OCI-LY1 (cell line): ENCODE measurements around the gene LRRC25.

Source experiments
- H2AFZ ChIP-seq: fragments of 200-600 bp; sonication (generic), shearing (Covaris generic); 2 replicates; pipeline ENCODE4 v1.6.0; 2014; ENCODE audit warnings: antibody characterized with exemption, mild to moderate bottlenecking, low read length
- H3F3A ChIP-seq: fragments of 200-600 bp; sonication (generic), shearing (Covaris generic); 2 replicates; pipeline ENCODE4 v1.6.0; 2014; ENCODE audit warnings: mild to moderate bottlenecking, antibody characterized with exemption, low read length, moderate library complexity; ENCODE audit not compliant: insufficient read depth
- H3K27ac ChIP-seq: fragments of 200-600 bp; sonication (generic); 2 replicates; pipeline ENCODE4 v1.5.1; 2014; ENCODE audit warnings: low read length, mixed run types, mild to moderate bottlenecking, low read depth; ENCODE audit not compliant: poor library complexity, severe bottlenecking
- H3K27me3 ChIP-seq: fragments of 200-600 bp; sonication (generic); 2 replicates; pipeline ENCODE4 v1.6.0; 2014; ENCODE audit warnings: antibody characterized with exemption, mild to moderate bottlenecking, low read length, moderate library complexity; ENCODE audit not compliant: insufficient read depth
- H3K36me3 ChIP-seq: fragments of 200-600 bp; sonication (generic); 2 replicates; pipeline ENCODE4 v1.6.1; 2014; ENCODE audit warnings: mild to moderate bottlenecking, antibody characterized with exemption, low read length, moderate library complexity, mixed read lengths; ENCODE audit not compliant: insufficient read depth
- H3K4me1 ChIP-seq: fragments of 200-600 bp; sonication (generic); 2 replicates; pipeline ENCODE4 v1.5.1; 2014; ENCODE audit warnings: mild to moderate bottlenecking, low read length, moderate library complexity; ENCODE audit not compliant: insufficient read depth, severe bottlenecking
- H3K4me2 ChIP-seq: fragments of 200-600 bp; sonication (generic), shearing (Covaris generic); 2 replicates; pipeline ENCODE4 v1.6.1; 2014; ENCODE audit warnings: low read length
- H3K4me3 ChIP-seq: fragments of 200-600 bp; sonication (generic); 2 replicates; pipeline ENCODE4 v1.5.1; 2014; ENCODE audit warnings: low read length, low read depth, mild to moderate bottlenecking, mixed read lengths; ENCODE audit not compliant: poor library complexity, severe bottlenecking
- H3K79me2 ChIP-seq: fragments of 200-600 bp; shearing (Covaris generic); 2 replicates; pipeline ENCODE4 v1.6.1; 2016; ENCODE audit warnings: mixed run types, low read length, mixed read lengths; ENCODE audit not compliant: insufficient read depth
- H3K9ac ChIP-seq: fragments of 200-600 bp; sonication (generic), shearing (Covaris generic); 2 replicates; pipeline ENCODE4 v1.6.1; 2014; ENCODE audit warnings: mild to moderate bottlenecking, low read length, mixed read lengths
- H3K9me2 ChIP-seq: fragments of 200-600 bp; sonication (generic), shearing (Covaris generic); 2 replicates; pipeline ENCODE4 v1.6.1; 2014; ENCODE audit warnings: low read depth, mild to moderate bottlenecking, low read length, mixed read lengths
- H3K9me3 ChIP-seq: fragments of 200-600 bp; shearing (Covaris generic); 2 replicates; pipeline ENCODE4 v1.6.1; 2014; ENCODE audit warnings: low read length, mixed read lengths
- H4K20me1 ChIP-seq: fragments of 200-600 bp; sonication (generic), shearing (Covaris generic); 2 replicates; pipeline ENCODE4 v1.6.0; 2016; ENCODE audit warnings: mild to moderate bottlenecking, low read length; ENCODE audit not compliant: insufficient read depth
- CTCF ChIP-seq: fragments of 200-600 bp; sonication (generic), shearing (Covaris generic); IDR thresholded peaks from 2 replicates; pipeline ENCODE4 v1.5.1; 2017; ENCODE audit warnings: mild to moderate bottlenecking, antibody characterized with exemption, low read length, moderate library complexity, mixed read lengths
- EZH2 ChIP-seq: fragments of 200-600 bp; sonication (generic), shearing (Covaris generic); IDR thresholded peaks from 2 replicates; pipeline ENCODE4 v1.8.0; 2017; ENCODE audit warnings: borderline replicate concordance, mixed run types, mild to moderate bottlenecking, antibody characterized with exemption, low read length, moderate library complexity, mixed read lengths

LRRC25 gene

GRCh38 chr19:18399008-18399407 lies 1.6 kb upstream of the LRRC25 start:
- Histone ChIP-seq H3K9me2 (no peaks in the 10 kb centered on the region), H2AFZ (no peak overlapping the region), H3K27ac (no peak overlapping the region), H3K36me3 (no peaks in the 10 kb centered on the region), H3F3A (0 out of 2 replicates have a peak, but pooled peaks cover 5% of the 10 kb centered on the region), H3K79me2 (no peaks in the 10 kb centered on the region), H3K4me3 (no peak overlapping the region), H4K20me1 (no peaks in the 10 kb centered on the region), H3K4me1 (peaks cover 33% of the 10 kb centered on the region), H3K4me2 (no peak overlapping the region), H3K9me3 (no peaks in the 10 kb centered on the region), H3K27me3 (0 out of 2 replicates have a peak, but pooled peaks cover 8% of the 10 kb centered on the region), H3K9ac (no peak overlapping the region)
- TF ChIP-seq CTCF: no peak

GRCh38 chr19:18396471-18397241 lies 766 bp downstream of the LRRC25 start:
- H4K20me1 ChIP-seq: no peaks in the 10 kb centered on the region
- TF ChIP-seq CTCF (no peak), EZH2 (no peak)
- H3K79me2 ChIP-seq: no peaks in the 10 kb centered on the region
- H3K9me3 ChIP-seq: no peaks in the 10 kb centered on the region
- no peak overlapping the region for H2AFZ ChIP-seq
- H3K4me1 ChIP-seq: peaks cover 32% of the 10 kb centered on the region
- H3K9me2 ChIP-seq: no peaks in the 10 kb centered on the region
- peaks cover 8% of the 10 kb centered on the region; the same call in 1 of the 2 replicates for H3K27me3 ChIP-seq
- no peaks in the 10 kb centered on the region for H3K36me3 ChIP-seq
- no peak overlapping the region for H3K27ac ChIP-seq
- H3K9ac ChIP-seq: no peak overlapping the region; the same call in 1 of the 2 replicates
- H3K4me3 ChIP-seq: peak overlapping the region; percentile 50
- peak overlapping the region; percentile 61; the same call in 1 of the 2 replicates for H3K4me2 ChIP-seq
- no peaks in the 10 kb centered on the region for H3F3A ChIP-seq

- H3K4me3 ChIP-seq: no peak overlapping the region
- H3K27me3 ChIP-seq: peaks cover 20% of the 10 kb centered on the region; the same call in 1 of the 2 replicates
- H3K4me2 ChIP-seq: no peak overlapping the region; the same call in 1 of the 2 replicates
- H3K27ac ChIP-seq: no peak overlapping the region
- no peak overlapping the region for H2AFZ ChIP-seq
- H3K9ac ChIP-seq: no peak overlapping the region
- TF ChIP-seq CTCF: no peak
- H3K9me3 ChIP-seq: no peaks in the 10 kb centered on the region
- peaks cover 28% of the 10 kb centered on the region for H3K4me1 ChIP-seq
- no peaks in the 10 kb centered on the region for H3F3A ChIP-seq
- no peaks in the 10 kb centered on the region for H3K9me2 ChIP-seq
- H4K20me1 ChIP-seq: no peaks in the 10 kb centered on the region
- H3K36me3 ChIP-seq: no peaks in the 10 kb centered on the region
- H3K79me2 ChIP-seq: no peaks in the 10 kb centered on the region
These were observed 3.6 kb downstream of the LRRC25 start for GRCh38 chr19:18393836-18394235.
